GM12875 (cell line): ENCODE data around the gene ACTL6B.

Experiments
- H3K4me3 ChIP-seq: one replicate; pipeline ENCODE4 v1.5.1; 2011; ENCODE audit warnings: low read depth, low read length, control low read depth
- CTCF ChIP-seq: IDR thresholded peaks from 2 replicates; pipeline ENCODE4 v1.5.1; 2011; ENCODE audit warnings: low read depth, mild to moderate bottlenecking, control low read depth, inconsistent platforms, low read length, moderate library complexity, borderline replicate concordance; ENCODE audit not compliant: insufficient read depth

ACTL6B gene

GRCh38 chr7:100692578-100692961, 36.3 kb upstream of the ACTL6B start:
- no peak for TF ChIP-seq CTCF
- peak overlapping the region; percentile 91 for H3K4me3 ChIP-seq

GRCh38 chr7:100691676-100692577, 35.7 kb upstream of the ACTL6B start:
- peak overlapping the region; percentile 13 for H3K4me3 ChIP-seq
- peak; percentile 87 for TF ChIP-seq CTCF

GRCh38 chr7:100689230-100690135, 33.2 kb upstream of the ACTL6B start:
- no peak for TF ChIP-seq CTCF
- H3K4me3 ChIP-seq = no peak overlapping the region

- TF ChIP-seq CTCF = no peak
Observed at GRCh38 chr7:100688326-100688860, 32.1 kb upstream of the ACTL6B start.

GRCh38 chr7:100687751-100688300, 31.6 kb upstream of the ACTL6B start:
- no peak for TF ChIP-seq CTCF
- H3K4me3 ChIP-seq = no peak overlapping the region

More at GRCh38 chr7:100688326-100688860, 32.1 kb upstream of the ACTL6B start:
- H3K4me3 ChIP-seq = no peak overlapping the region

- no peak for TF ChIP-seq CTCF
Observed at GRCh38 chr7:100687261-100687660, 31.0 kb upstream of the ACTL6B start.

More at GRCh38 chr7:100687261-100687660, 31.0 kb upstream of the ACTL6B start:
- H3K4me3 ChIP-seq = no peak overlapping the region
